HG03280 (cell line): ENCODE results near the gene TNFRSF19.
"Not testable (repeated sequence)": the region's sequence is repeated elsewhere in the genome, so short reads cannot be mapped to it uniquely, and the experiment has no call there.

Experiments
- ATAC-seq: cut with Tn5 transposase; IDR thresholded peaks from one replicate; pipeline ENCODE4 v1.9.1; 2021; ENCODE audit warnings: mild to moderate bottlenecking, moderate library complexity; ENCODE audit not compliant: unreplicated experiment

TNFRSF19 gene, protein sequence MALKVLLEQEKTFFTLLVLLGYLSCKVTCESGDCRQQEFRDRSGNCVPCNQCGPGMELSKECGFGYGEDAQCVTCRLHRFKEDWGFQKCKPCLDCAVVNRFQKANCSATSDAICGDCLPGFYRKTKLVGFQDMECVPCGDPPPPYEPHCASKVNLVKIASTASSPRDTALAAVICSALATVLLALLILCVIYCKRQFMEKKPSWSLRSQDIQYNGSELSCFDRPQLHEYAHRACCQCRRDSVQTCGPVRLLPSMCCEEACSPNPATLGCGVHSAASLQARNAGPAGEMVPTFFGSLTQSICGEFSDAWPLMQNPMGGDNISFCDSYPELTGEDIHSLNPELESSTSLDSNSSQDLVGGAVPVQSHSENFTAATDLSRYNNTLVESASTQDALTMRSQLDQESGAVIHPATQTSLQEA

DNA sequence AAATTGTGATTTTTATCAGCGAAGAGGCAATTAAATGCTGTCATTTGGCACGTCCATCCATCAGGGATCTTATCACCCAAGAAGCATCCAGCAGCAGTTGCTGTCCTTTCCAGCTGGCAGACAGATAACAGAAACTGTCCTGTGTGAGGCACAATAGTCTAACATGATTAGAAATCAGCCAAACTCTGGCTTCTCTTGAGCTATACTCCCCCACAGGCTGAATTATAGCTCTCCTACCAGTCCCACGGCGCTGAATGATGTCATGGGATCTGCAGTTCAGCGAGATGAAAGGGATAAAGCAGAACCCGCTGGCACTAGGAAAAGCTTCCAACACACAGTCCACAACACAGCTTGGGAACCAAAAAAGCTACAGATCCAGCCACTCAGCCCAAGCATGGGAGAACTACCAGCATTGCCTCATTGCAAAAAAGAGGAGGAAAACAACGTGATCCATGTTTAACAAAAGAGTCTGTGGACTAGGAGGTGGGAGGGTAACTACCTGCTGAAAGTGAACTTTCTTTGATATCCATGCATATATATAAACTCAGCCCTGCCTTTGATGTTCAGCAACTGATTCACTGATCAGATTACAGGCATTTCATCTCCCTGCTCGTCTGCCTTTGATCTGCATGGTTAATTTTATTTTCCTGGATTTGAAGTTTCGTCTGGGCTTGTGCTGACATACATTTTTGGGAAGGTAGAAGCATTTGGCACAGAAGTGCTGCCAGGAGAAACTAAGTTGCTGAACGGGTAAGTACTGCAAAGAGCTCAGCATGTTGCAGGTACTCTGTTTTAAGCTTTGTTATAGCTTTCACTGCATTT is at the start of gene TNFRSF19:
TNFRSF19 (plus strand) TSS at position 314 of the 822 bp plus-strand sequence. CDS start 19,772 bp downstream, outside the sequence.
- no peak for ATAC-seq

DNA sequence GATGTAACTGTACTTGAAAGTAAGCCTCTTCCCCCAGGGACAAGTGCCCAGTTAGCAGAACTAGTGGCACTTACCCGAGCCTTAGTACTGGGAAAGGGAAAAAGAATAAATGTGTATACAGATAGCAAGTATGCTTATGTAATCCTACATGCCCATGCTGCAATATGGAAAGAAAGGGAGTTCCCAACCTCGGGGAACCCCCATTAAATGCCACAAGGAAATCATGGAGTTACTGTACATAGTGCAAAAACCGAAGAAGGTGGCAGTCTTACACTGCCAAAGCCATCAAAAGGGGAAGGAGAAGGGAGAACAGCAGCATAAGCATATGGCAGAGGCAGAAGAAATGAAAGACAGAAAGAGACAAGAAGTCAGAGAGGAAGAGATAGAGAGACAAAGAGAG is 40.3 kb upstream of the TNFRSF19 start:
- ATAC-seq, result not testable (repeated sequence)

GRCh38 chr13:23531446-23531845 is 38.8 kb upstream of the TNFRSF19 start:
- no peak for ATAC-seq

- ATAC-seq, result no peak
Measured at GRCh38 chr13:23534090-23534489, 36.1 kb upstream of the TNFRSF19 start.

DNA sequence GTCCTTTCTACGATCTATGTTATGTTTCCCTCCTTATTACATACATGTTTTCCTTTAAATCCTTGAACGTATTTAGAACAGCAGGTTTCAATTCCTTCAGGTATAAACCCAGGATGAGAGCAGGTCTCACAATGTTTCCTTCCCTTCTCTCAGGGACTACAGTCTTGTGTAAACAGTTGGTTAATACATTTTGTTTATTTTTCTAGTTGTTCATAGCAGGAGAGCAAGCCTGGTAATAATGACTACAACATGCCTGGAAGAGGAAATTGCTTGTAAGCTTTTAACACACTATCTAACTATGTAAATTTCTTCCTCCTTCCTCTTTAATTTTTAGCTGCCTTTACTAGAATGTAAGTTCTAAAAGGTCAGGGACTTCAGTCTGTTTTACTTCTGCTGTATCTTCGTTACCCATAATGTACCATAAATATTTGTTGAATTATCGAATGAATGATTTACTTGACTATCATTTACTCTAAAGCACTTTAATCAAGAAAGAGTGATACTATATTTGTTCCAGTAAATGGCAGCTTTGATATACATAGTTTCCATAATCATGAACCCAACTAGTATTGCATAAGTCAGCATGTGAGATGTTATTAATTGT is 28.9 kb upstream of the TNFRSF19 start:
- no peak for ATAC-seq

GRCh38 chr13:23544668-23545067 is 25.5 kb upstream of the TNFRSF19 start:
- ATAC-seq, result no peak

GRCh38 chr13:23547000-23547590 is 23.1 kb upstream of the TNFRSF19 start:
- ATAC-seq, result no peak

DNA sequence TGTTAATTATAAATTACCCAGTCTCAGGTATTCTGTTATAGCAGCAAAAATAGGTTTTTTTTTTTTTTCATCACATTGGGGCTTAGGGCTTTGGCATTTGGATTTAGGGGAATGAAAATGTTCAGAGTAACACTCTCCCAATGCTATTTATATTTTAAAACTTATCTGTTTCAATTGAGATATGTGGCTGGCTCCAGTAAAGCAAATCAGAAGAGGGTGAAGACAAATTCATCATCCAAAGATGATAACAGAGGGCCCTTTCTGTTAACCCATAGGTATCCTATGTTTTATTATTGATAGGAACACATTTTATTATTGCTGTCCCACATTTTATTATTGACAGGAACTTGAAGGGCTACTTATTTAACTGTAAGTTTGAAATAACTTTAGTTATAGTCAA is 20.5 kb upstream of the TNFRSF19 start:
- ATAC-seq, result no peak

DNA sequence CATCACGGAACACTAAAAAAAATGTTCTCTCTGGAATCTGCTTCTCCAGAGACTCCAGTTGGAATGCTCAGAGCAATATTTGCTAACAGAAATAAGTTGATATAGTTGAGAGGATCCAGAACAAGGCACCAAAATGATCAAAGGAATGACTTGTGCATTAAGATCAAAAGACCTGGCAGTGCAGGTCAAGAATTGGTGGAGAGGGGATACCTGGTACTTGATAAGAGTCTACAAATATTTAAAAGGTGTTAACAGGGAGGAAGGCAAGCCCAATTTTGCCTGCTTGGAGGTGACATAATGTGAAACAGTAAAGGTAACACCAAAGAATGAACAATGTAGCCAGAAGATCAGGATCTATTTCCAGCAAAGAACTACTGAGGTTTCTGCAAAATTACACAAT is 20.0 kb upstream of the TNFRSF19 start:
- no peak for ATAC-seq

GRCh38 chr13:23551213-23552008 is 18.8 kb upstream of the TNFRSF19 start:
- ATAC-seq, result no peak

DNA sequence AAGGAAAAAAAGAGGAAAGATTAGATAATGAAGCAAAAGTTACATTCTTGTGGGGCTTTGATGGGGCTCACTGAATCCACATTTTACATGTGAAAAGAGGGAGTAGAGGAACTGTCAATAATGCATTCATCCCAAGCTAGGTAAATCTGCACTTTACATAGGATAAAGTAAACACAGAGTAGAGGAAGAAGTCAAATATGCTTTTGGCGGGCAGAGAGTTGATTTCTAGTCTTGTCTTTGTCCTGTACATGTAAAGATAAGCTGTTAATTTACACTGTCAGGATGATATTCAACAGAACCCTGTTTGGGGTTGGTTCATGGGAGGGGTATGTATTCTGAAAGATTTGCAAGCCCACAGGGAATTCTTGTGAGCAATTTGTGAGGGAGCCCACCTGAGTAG is 18.0 kb upstream of the TNFRSF19 start:
- no peak for ATAC-seq

GRCh38 chr13:23552661-23553060 is 17.6 kb upstream of the TNFRSF19 start:
- no peak for ATAC-seq

- ATAC-seq, result no peak
Measured at GRCh38 chr13:23554000-23554399, 16.2 kb upstream of the TNFRSF19 start.

GRCh38 chr13:23557043-23557442 is 13.2 kb upstream of the TNFRSF19 start:
- ATAC-seq, result no peak

DNA sequence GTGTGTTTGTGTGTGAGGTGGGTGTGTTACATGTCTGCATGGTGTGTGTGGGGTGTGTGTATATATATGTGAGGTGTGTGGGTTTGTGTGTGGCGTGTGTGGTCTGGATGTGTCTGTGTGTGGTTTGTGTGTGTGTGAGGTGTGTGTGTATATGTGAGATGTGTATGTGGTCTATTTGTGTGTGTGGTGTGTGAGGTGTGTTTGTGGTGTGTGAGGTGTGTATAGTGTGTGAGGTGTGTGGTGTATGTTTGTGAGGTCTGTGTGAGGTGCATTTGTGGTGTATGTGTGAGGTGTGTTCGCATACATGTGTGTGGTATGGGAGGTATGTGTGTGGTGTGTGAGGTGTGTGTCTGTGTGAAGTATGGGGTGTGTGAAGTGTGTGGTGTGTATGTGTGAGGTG is 12.5 kb upstream of the TNFRSF19 start:
- no peak for ATAC-seq

- ATAC-seq, result no peak
Measured at GRCh38 chr13:23558675-23559536, 11.3 kb upstream of the TNFRSF19 start.

DNA sequence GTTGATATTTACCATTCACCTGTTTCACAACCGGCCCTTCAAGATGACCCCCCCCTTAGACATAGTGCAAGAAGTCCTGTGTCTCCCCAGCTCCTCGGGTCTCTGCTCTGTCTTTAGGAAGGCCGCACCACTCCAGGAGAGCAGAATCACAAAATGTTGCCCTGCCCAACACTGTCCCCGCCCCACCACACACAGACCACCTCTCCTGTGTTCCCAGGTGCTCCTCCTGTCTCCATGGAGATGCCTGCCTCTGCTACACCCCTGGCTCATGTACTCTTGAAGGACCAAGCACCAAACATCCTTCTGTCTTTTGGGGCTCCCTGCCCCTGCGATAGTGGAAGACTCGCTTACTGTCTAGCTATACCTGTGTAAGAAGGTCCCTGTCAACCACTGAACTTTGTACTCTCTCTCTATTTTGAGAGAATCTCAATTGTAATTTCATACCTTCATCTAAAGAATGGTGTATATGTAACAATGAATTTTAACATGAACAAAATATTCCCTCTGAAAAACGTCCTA is 9.6 kb upstream of the TNFRSF19 start:
- ATAC-seq, result peak; percentile 26

GRCh38 chr13:23561261-23561660 is 9.0 kb upstream of the TNFRSF19 start:
- ATAC-seq, result peak; percentile 82
